Lower lobe of right lung (tissue), 2 donors: Measurements from ENCODE around the gene PTPRD. TPM values are rescaled to one million over a fixed set of nuclear protein-coding genes. Genes with fewer than 3 reads are reported as not detected.
"Not testable (repeated sequence)": the region's sequence is repeated elsewhere in the genome, so short reads cannot be mapped to it uniquely, and the experiment has no call there.

ENCODE experiments used
- ATAC-seq, 2 donors: fragments of 200-7000 bp; cut with Tn5 transposase; one replicate each; pipeline ENCODE4 v1.9.1; 2020 to 2022; ENCODE audit warnings: mild to moderate bottlenecking in 2 of 2, moderate library complexity in 2 of 2
- DNase-seq: peaks from one replicate; pipeline ENCODE4 v3.0.0-alpha.2; 2020
- H3K27ac ChIP-seq: fragments of 200-600 bp; one replicate; pipeline ENCODE4 v1.8.0; 2022
- H3K27me3 ChIP-seq: fragments of 200-600 bp; one replicate; pipeline ENCODE4 v1.8.0; 2022; ENCODE audit warnings: low read depth
- H3K36me3 ChIP-seq: fragments of 200-600 bp; one replicate; pipeline ENCODE4 v1.8.0; 2022; ENCODE audit warnings: mild to moderate bottlenecking
- H3K4me1 ChIP-seq: fragments of 200-600 bp; one replicate; pipeline ENCODE4 v1.8.0; 2022
- H3K4me3 ChIP-seq: fragments of 200-600 bp; one replicate; pipeline ENCODE4 v1.8.0; 2022; ENCODE audit warnings: mild to moderate bottlenecking
- H3K9me3 ChIP-seq: fragments of 200-600 bp; one replicate; pipeline ENCODE4 v1.8.0; 2022
- intact Hi-C: fragments of 100-400 bp; cut with DNase I; formaldehyde crosslinking; loops from one replicate; pipeline ENCODE4 v1.11.0; 2022
- total RNA-seq: library from RNA; stranded (reverse); fragmentation: NEBNext Ultra II Directional; extraction: Animal tissue kit (Norgen Biotek cat#: 25700); gene quantifications from one replicate; pipeline ENCODE4 v1.2.1, GENCODE V29; 2021
- TF ChIP-seq, protein P1 (sequence below): fragments of 200-600 bp; IDR thresholded peaks from one replicate; pipeline ENCODE4 v1.8.0; 2022; ENCODE audit warnings: antibody characterized with exemption, mild to moderate bottlenecking
- donor health status: DM: no; HTN: yes; CAD: no; lungs with severe emphysema.

Gene PTPRD
- total RNA-seq, 1 donor from 2014 or later, result 17.2 TPM

DNA sequence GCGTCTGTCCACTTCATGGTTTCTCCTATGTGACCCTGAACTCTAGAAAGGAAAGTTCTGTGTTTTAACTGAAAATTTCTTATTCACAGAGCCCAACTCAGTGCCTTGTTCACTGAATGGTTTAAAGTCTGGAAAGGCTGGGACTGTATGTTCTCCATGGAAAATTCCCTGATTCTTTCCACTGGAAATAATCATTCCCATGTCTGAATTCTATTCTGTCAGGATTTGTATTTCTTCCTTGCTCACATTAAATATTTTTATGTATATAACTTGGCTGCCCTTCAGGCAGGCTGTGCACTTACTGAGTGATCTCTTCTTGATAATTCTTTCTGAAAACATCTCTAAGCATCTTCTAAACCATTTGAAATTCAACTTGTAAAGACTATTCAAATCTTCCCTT lies 1686.3 kb downstream of the PTPRD start:
- TF ChIP-seq, protein P1, sequence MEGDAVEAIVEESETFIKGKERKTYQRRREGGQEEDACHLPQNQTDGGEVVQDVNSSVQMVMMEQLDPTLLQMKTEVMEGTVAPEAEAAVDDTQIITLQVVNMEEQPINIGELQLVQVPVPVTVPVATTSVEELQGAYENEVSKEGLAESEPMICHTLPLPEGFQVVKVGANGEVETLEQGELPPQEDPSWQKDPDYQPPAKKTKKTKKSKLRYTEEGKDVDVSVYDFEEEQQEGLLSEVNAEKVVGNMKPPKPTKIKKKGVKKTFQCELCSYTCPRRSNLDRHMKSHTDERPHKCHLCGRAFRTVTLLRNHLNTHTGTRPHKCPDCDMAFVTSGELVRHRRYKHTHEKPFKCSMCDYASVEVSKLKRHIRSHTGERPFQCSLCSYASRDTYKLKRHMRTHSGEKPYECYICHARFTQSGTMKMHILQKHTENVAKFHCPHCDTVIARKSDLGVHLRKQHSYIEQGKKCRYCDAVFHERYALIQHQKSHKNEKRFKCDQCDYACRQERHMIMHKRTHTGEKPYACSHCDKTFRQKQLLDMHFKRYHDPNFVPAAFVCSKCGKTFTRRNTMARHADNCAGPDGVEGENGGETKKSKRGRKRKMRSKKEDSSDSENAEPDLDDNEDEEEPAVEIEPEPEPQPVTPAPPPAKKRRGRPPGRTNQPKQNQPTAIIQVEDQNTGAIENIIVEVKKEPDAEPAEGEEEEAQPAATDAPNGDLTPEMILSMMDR, result no peak
- no peaks in the 10 kb centered on the region for H3K36me3 ChIP-seq
- intact Hi-C loops, result no loop called here
- no peaks in the 10 kb centered on the region for H3K9me3 ChIP-seq
- H3K4me1 ChIP-seq, result no peaks in the 10 kb centered on the region
- no peak for ATAC-seq
- no peak overlapping the region for H3K27ac ChIP-seq
- no peak for DNase-seq
- H3K27me3 ChIP-seq, result no peaks in the 10 kb centered on the region
- H3K4me3 ChIP-seq, result no peak overlapping the region

DNA sequence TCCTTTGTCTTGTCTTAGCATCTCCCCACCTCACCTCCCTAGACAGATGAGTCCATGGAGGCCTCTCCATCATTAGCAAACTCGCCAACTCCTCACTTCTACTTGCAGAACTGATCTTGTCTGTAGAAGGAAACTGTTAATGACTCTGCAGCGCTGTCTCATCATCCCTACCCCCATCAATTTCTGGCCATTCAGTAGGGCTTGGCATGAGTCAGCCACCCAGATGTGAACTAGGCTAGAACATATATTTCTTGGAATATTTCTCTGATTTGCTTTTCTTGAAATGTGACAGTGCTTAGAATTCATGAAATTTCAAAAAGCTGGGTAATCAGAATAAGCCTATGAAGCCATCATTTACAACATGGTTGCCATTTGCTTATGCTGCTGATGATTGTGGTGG lies 1688.2 kb downstream of the PTPRD start:
- Histone ChIP-seq H3K4me3 (no peak overlapping the region), H3K4me1 (no peaks in the 10 kb centered on the region), H3K36me3 (no peaks in the 10 kb centered on the region), H3K27ac (no peak overlapping the region), H3K27me3 (no peaks in the 10 kb centered on the region), H3K9me3 (no peaks in the 10 kb centered on the region)
- ATAC-seq, result no peak
- TF ChIP-seq, protein P1, result no peak
- intact Hi-C loops, result no loop called here
- no peak for DNase-seq

DNA sequence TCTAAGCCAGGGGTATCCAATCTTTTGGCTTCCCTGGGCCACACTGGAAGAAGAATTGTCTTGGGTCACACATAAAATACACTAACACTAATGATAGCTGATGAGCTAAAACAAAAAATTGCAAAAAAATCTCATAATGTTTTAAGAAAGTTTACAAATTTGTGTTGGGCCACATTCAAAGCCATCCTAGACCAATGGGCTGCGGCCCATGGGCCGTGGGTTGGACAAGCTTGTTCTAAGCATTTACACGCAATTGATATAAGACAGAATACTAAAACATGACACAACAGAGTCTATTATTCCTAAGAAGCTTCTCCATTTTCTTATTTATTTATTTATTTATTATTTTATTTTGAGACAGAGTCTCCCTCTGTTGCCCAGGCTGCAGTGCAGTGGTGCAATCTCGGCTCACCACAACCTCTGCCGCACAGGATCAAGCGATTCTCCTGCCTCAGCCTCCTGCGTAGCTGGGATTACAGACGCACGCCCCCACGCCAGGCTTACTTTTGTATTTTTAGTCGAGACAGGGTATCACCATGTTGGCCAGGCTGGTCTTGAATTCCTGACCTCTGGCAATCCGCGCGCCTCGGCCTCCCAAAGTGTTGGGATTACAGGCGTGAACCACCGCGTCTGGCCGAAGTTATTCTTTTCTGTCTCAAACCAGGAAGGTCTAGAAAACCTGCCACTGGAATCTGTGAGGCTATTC lies 1692.2 kb downstream of the PTPRD start:
- H3K4me3 ChIP-seq, H3K27me3 ChIP-seq, DNase-seq, H3K27ac ChIP-seq, H3K9me3 ChIP-seq, ATAC-seq, intact Hi-C loops, H3K4me1 ChIP-seq, H3K36me3 ChIP-seq: not testable (repeated sequence)

DNA sequence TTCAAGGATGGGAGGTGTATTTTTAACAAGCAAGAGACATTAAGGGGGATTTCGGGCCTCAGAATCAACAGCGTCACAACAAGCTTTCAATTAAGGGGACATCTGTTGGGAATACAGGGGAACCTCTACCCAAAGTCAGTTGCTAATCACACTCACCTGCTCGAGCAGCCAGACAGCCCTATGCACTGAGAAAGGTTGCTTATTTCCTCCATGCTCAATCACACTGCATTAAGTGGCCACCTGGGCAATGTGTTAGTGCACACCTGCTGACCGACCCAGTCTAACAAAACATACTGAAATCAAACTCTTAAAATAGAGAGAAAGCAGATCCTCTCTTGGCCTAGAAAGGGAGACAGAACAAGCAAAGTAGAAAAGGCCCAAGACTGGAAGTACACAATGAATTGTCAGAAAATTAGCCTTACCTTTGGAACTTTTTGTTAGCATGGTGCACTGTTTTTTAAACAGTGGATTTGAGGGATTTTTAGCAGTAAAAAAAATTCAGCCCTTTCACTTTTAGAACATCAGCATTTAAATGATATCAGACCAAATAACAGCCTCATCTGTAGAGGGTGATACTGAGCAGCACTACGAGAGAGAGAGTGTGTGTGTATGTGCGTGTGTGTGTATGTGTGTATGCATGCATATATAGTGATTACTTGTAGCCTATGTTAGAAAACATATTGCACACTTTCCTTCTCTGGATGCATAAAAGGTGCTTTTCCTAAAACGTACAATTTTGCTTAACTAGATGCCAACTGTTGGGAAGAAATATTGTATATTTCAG lies 1694.7 kb downstream of the PTPRD start:
- intact Hi-C loops, result no loop called here
- Histone ChIP-seq H3K4me3 (no peak overlapping the region), H3K27ac (no peak overlapping the region), H3K27me3 (no peaks in the 10 kb centered on the region), H3K9me3 (no peaks in the 10 kb centered on the region), H3K36me3 (no peaks in the 10 kb centered on the region), H3K4me1 (no peaks in the 10 kb centered on the region)
- TF ChIP-seq, protein P1, result no peak
- ATAC-seq (no peak), DNase-seq (no peak)

DNA sequence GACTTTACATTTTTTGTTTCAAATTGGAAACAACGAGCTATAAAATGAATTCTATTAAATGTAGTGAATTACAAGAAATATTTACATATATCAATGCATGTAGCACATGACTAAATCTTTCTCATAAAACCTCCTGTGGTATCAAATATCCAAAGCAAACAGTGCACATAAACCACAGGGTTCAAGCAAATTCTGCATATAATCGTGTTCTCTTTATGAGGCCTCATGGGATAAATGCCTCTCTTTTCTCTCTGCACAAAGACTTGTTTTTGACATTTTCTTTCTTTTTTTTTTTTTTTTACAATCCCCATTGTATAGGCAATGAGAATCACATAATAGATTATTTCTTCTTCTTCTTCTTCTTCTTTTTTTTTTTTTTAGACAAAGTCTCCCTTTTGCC lies 1696.0 kb downstream of the PTPRD start:
- DNase-seq (no peak), ATAC-seq (no peak)
- Histone ChIP-seq H3K36me3 (no peaks in the 10 kb centered on the region), H3K4me3 (no peak overlapping the region), H3K27ac (no peak overlapping the region), H3K27me3 (no peaks in the 10 kb centered on the region), H3K9me3 (no peaks in the 10 kb centered on the region), H3K4me1 (no peaks in the 10 kb centered on the region)
- intact Hi-C loops, result no loop called here
- TF ChIP-seq, protein P1, result no peak

DNA sequence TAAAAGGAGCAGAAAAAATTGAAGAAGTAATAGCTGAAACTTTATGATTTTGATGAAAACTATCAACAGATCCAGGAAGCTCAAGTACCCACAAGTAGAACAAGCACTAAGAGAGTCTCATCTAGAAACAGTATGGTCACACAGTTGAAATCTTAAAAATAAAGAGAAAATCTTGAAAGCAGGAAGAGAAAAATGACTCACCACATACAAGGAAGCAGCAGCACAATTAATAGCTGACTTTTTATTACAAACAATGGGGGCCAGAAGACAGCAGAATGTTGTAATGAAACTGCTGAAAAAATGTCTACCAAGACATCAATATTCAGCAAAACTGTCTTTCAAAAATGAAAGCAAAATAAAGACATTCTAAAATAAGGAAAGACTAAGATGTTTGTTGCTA lies 1704.9 kb downstream of the PTPRD start:
- no peak for ATAC-seq
- Histone ChIP-seq H3K4me3 (no peak overlapping the region), H3K9me3 (no peaks in the 10 kb centered on the region), H3K27me3 (no peaks in the 10 kb centered on the region), H3K4me1 (no peaks in the 10 kb centered on the region), H3K27ac (no peak overlapping the region), H3K36me3 (no peaks in the 10 kb centered on the region)
- TF ChIP-seq, protein P1, result no peak
- DNase-seq, result no peak
- intact Hi-C loops, result no loop called here
